ENCODE measurements around the gene USP5.

DNA sequence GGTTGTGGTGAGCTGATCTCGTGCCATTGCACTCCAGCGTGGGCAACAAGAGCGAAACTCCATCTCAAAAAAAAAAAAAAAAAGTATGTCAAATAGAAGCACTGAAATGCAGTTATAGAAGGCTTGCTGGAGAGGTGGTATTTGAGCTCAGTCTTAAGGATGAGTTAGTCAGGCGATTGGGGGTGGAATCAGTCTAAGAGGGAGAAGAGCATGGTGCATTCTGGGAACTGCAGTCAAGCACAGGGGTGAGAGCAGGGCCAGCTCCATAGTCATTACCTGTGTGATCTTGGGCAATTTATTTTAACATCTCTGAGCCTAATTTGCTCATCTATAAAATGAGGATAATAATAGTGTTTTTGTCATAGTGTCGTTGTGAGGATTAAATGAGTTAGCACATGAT is 17.1 kb upstream of the USP5 start:
- TF ChIP-seq, protein P1, sequence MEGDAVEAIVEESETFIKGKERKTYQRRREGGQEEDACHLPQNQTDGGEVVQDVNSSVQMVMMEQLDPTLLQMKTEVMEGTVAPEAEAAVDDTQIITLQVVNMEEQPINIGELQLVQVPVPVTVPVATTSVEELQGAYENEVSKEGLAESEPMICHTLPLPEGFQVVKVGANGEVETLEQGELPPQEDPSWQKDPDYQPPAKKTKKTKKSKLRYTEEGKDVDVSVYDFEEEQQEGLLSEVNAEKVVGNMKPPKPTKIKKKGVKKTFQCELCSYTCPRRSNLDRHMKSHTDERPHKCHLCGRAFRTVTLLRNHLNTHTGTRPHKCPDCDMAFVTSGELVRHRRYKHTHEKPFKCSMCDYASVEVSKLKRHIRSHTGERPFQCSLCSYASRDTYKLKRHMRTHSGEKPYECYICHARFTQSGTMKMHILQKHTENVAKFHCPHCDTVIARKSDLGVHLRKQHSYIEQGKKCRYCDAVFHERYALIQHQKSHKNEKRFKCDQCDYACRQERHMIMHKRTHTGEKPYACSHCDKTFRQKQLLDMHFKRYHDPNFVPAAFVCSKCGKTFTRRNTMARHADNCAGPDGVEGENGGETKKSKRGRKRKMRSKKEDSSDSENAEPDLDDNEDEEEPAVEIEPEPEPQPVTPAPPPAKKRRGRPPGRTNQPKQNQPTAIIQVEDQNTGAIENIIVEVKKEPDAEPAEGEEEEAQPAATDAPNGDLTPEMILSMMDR (IDR thresholded peaks at IDR 0.05; ENCODE audit: extremely low read depth in 1 of 2, insufficient read depth in 1 of 2, low read depth in 1 of 2, low read length in 2 of 2): no peak
- TF ChIP-seq POLR2AphosphoS5 (IDR thresholded peaks at IDR 0.05; ENCODE audit: insufficient read depth, low read depth, low read length) (no peak), JUN (IDR thresholded peaks at IDR 0.05; ENCODE audit: borderline replicate concordance, insufficient read depth, insufficient read length, low read depth) (no peak), POLR2A (IDR thresholded peaks at IDR 0.05; ENCODE audit: low read depth, low read length) (no peak), EZH2 (IDR thresholded peaks at IDR 0.05; ENCODE audit: borderline replicate concordance, low read depth, low read length, severe bottlenecking) (no peak), GATA2 (IDR thresholded peaks at IDR 0.05; ENCODE audit: insufficient read depth, insufficient read length, low read depth, low read length) (no peak)
- TF ChIP-seq, protein P2, sequence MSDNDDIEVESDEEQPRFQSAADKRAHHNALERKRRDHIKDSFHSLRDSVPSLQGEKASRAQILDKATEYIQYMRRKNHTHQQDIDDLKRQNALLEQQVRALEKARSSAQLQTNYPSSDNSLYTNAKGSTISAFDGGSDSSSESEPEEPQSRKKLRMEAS (IDR thresholded peaks at IDR 0.05; ENCODE audit: insufficient read depth, insufficient read length): no peak
